ENCODE measurements around the gene ADCY2. TPM values are rescaled to one million over a fixed set of nuclear protein-coding genes. Genes with fewer than 3 reads are reported as not detected.

Gene ADCY2
- total and polyA plus RNA-seq, 2 experiments from 2014 or later, result 23.8 to 74.9 TPM

DNA sequence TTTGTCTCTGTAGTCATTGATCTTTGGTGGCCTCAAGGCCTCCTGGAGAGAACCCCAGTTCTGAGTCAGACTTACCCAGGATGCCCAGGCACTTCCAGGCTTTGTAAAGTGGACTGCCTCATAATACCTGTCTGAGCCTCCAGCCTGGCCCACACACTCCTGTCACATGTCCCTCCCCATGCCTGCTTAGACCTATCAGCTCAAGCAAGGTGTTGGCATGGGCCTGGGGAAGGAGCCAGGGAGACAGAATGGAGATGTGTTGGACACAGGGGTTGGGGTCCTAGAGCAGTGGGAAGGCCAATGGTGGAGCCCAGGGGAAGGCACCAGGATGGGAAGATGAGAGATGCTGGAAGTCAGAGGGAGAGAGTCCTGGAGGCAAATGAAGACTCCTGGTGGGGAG, 318.8 kb downstream of the ADCY2 start:
- Histone ChIP-seq H3K27ac (ENCODE audit: low read depth) (no peak overlapping the region), H3K4me3 (no peak overlapping the region), H3K4me2 (no peak overlapping the region), H3K79me2 (replicated peaks; ENCODE audit: insufficient read depth) (no peaks in the 10 kb centered on the region), H3K4me1 (ENCODE audit: insufficient read depth) (peaks cover 6% of the 10 kb centered on the region; the same call in 1 of the 2 replicates), H3F3A (replicated peaks; ENCODE audit: low read depth) (no peaks in the 10 kb centered on the region), H2AFZ (no peak overlapping the region), H3K36me3 (ENCODE audit: insufficient read depth) (peaks cover 18% of the 10 kb centered on the region), H4K20me1 (replicated peaks; ENCODE audit: insufficient read depth) (no peaks in the 10 kb centered on the region), H3K27me3 (ENCODE audit: insufficient read depth) (no peaks in the 10 kb centered on the region), H3K9me2 (ENCODE audit: insufficient read depth) (no peaks in the 10 kb centered on the region)
- H3K36me3 Mint-ChIP-seq (ENCODE audit: low read depth), result peaks cover 45% of the 10 kb centered on the region
- no peaks in the 10 kb centered on the region for H3K9me3 Mint-ChIP-seq
- DNase-seq (ENCODE audit: low spot score), result no peak
- no peak overlapping the region for H3K4me3 Mint-ChIP-seq
- ATAC-seq, result no peak
- TF ChIP-seq NANOG (IDR thresholded peaks at IDR 0.05; ENCODE audit: borderline replicate concordance) (no peak), ZNF331 (CRISPR knock-in tag; IDR thresholded peaks at IDR 0.05; ENCODE audit: low read depth) (no peak), ZNF114 (CRISPR knock-in tag; IDR thresholded peaks at IDR 0.05) (no peak), CREB1 (CRISPR knock-in tag; IDR thresholded peaks at IDR 0.05; ENCODE audit: low read depth) (no peak), EZH2 (IDR thresholded peaks at IDR 0.05; ENCODE audit: low read depth, unreplicated experiment) (no peak), EZH2phosphoT487 (IDR thresholded peaks at IDR 0.05; ENCODE audit: unreplicated experiment) (no peak)
- TF ChIP-seq, protein P1, sequence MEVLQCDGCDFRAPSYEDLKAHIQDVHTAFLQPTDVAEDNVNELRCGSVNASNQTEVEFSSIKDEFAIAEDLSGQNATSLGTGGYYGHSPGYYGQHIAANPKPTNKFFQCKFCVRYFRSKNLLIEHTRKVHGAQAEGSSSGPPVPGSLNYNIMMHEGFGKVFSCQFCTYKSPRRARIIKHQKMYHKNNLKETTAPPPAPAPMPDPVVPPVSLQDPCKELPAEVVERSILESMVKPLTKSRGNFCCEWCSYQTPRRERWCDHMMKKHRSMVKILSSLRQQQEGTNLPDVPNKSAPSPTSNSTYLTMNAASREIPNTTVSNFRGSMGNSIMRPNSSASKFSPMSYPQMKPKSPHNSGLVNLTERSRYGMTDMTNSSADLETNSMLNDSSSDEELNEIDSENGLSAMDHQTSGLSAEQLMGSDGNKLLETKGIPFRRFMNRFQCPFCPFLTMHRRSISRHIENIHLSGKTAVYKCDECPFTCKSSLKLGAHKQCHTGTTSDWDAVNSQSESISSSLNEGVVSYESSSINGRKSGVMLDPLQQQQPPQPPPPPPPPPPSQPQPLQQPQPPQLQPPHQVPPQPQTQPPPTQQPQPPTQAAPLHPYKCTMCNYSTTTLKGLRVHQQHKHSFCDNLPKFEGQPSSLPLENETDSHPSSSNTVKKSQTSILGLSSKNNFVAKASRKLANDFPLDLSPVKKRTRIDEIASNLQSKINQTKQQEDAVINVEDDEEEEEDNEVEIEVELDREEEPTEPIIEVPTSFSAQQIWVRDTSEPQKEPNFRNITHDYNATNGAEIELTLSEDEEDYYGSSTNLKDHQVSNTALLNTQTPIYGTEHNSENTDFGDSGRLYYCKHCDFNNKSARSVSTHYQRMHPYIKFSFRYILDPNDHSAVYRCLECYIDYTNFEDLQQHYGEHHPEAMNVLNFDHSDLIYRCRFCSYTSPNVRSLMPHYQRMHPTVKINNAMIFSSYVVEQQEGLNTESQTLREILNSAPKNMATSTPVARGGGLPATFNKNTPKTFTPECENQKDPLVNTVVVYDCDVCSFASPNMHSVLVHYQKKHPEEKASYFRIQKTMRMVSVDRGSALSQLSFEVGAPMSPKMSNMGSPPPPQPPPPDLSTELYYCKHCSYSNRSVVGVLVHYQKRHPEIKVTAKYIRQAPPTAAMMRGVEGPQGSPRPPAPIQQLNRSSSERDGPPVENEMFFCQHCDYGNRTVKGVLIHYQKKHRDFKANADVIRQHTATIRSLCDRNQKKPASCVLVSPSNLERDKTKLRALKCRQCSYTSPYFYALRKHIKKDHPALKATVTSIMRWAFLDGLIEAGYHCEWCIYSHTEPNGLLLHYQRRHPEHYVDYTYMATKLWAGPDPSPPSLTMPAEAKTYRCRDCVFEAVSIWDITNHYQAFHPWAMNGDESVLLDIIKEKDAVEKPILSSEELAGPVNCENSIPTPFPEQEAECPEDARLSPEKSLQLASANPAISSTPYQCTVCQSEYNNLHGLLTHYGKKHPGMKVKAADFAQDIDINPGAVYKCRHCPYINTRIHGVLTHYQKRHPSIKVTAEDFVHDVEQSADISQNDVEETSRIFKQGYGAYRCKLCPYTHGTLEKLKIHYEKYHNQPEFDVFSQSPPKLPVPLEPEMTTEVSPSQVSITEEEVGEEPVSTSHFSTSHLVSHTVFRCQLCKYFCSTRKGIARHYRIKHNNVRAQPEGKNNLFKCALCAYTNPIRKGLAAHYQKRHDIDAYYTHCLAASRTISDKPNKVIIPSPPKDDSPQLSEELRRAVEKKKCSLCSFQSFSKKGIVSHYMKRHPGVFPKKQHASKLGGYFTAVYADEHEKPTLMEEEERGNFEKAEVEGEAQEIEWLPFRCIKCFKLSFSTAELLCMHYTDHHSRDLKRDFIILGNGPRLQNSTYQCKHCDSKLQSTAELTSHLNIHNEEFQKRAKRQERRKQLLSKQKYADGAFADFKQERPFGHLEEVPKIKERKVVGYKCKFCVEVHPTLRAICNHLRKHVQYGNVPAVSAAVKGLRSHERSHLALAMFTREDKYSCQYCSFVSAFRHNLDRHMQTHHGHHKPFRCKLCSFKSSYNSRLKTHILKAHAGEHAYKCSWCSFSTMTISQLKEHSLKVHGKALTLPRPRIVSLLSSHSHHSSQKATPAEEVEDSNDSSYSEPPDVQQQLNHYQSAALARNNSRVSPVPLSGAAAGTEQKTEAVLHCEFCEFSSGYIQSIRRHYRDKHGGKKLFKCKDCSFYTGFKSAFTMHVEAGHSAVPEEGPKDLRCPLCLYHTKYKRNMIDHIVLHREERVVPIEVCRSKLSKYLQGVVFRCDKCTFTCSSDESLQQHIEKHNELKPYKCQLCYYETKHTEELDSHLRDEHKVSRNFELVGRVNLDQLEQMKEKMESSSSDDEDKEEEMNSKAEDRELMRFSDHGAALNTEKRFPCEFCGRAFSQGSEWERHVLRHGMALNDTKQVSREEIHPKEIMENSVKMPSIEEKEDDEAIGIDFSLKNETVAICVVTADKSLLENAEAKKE (CRISPR knock-in tag; IDR thresholded peaks at IDR 0.05), result no peak
- no peak overlapping the region for H3K27ac Mint-ChIP-seq
- H3K4me1 Mint-ChIP-seq, result peaks cover 15% of the 10 kb centered on the region; the same call in 2 of the 3 replicates
- H3K27me3 Mint-ChIP-seq (ENCODE audit: insufficient read depth, low read depth, poor library complexity), result peaks cover 2% of the 10 kb centered on the region

Measured in GM23338 (cell line).